GM19468 (cell line): ENCODE data around the gene CDH9.

Source experiments
- ATAC-seq: cut with Tn5 transposase; IDR thresholded peaks from one replicate; pipeline ENCODE4 v1.9.1; 2021; ENCODE audit warnings: mild to moderate bottlenecking, moderate library complexity, moderate number of reproducible peaks; ENCODE audit not compliant: unreplicated experiment; ENCODE audit errors: extremely low read depth

CDH9 gene

GRCh38 chr5:27038476-27038875 lies at the start of gene CDH9:
Gene CDH9, minus strand, starts transcription at chr5:27038586. Its CDS starts 50,253 bp downstream, at chr5:26988333.
- ATAC-seq: no peak

- ATAC-seq: no peak
Observed at GRCh38 chr5:27087747-27088146, 49.4 kb upstream of the CDH9 start.

GRCh38 chr5:27083449-27084415 lies 45.3 kb upstream of the CDH9 start:
- ATAC-seq: no peak

GRCh38 chr5:27080147-27080546 lies 41.8 kb upstream of the CDH9 start:
- ATAC-seq: no peak

GRCh38 chr5:27062451-27062850 lies 24.1 kb upstream of the CDH9 start:
- no peak for ATAC-seq

- ATAC-seq: no peak
Observed at GRCh38 chr5:27048510-27048909, 10.1 kb upstream of the CDH9 start.

GRCh38 chr5:27041372-27041771 lies 3.0 kb upstream of the CDH9 start:
- no peak for ATAC-seq

- no peak for ATAC-seq
Observed at GRCh38 chr5:27034565-27034964, 3.8 kb downstream of the CDH9 start.

- ATAC-seq: no peak
Observed at GRCh38 chr5:27026801-27027200, 11.6 kb downstream of the CDH9 start.

- ATAC-seq: no peak
Observed at GRCh38 chr5:27026063-27026462, 12.3 kb downstream of the CDH9 start.

GRCh38 chr5:27021471-27021870 lies 16.9 kb downstream of the CDH9 start:
- no peak for ATAC-seq

- ATAC-seq: no peak
Observed at GRCh38 chr5:27020973-27021372, 17.4 kb downstream of the CDH9 start.

- ATAC-seq: no peak
Observed at GRCh38 chr5:27015758-27016157, 22.6 kb downstream of the CDH9 start.

- ATAC-seq: no peak
Observed at GRCh38 chr5:27011274-27011673, 27.1 kb downstream of the CDH9 start.

GRCh38 chr5:27010646-27011045 lies 27.7 kb downstream of the CDH9 start:
- ATAC-seq: no peak

GRCh38 chr5:27009540-27009915 lies 28.9 kb downstream of the CDH9 start:
- ATAC-seq: no peak

- no peak for ATAC-seq
Observed at GRCh38 chr5:27008604-27009539, 29.5 kb downstream of the CDH9 start.

- no peak for ATAC-seq
Observed at GRCh38 chr5:27007121-27007520, 31.3 kb downstream of the CDH9 start.

- ATAC-seq: no peak
Observed at GRCh38 chr5:26986985-26987384, 51.4 kb downstream of the CDH9 start.

- no peak for ATAC-seq
Observed at GRCh38 chr5:26981750-26982149, 56.6 kb downstream of the CDH9 start.

GRCh38 chr5:26959290-26959689 lies 79.1 kb downstream of the CDH9 start:
- no peak for ATAC-seq
